Measurements from ENCODE around the gene ZCCHC7.

DNA sequence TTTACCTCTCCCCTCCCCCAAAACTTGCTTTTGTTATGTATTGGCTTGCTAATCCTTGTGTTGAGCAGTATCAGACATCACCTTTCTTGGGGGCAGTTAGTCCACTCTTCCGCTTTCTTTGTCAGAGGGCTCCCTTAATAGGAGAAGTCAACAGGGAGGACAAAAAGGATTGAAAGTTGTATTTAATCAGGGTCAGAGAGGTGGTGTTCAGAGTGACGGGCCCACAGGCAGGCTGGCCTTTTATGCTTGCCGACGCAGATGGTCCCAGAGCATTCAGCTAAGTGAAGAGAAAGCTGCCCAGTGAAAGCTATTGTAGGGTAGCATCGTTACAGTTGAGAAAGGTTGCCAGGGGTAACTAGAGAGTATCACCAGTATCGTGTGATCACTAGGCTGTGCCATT lies 131.1 kb downstream of the ZCCHC7 start:
- TF ChIP-seq, protein P1, sequence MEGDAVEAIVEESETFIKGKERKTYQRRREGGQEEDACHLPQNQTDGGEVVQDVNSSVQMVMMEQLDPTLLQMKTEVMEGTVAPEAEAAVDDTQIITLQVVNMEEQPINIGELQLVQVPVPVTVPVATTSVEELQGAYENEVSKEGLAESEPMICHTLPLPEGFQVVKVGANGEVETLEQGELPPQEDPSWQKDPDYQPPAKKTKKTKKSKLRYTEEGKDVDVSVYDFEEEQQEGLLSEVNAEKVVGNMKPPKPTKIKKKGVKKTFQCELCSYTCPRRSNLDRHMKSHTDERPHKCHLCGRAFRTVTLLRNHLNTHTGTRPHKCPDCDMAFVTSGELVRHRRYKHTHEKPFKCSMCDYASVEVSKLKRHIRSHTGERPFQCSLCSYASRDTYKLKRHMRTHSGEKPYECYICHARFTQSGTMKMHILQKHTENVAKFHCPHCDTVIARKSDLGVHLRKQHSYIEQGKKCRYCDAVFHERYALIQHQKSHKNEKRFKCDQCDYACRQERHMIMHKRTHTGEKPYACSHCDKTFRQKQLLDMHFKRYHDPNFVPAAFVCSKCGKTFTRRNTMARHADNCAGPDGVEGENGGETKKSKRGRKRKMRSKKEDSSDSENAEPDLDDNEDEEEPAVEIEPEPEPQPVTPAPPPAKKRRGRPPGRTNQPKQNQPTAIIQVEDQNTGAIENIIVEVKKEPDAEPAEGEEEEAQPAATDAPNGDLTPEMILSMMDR (IDR thresholded peaks at IDR 0.05; ENCODE audit: low read depth, low read length): no peak
- TF ChIP-seq EZH2phosphoT487 (IDR thresholded peaks at IDR 0.05; ENCODE audit: low read depth): no peak

Measured in OCI-LY3 (cell line).